Thyroid gland (tissue), 4 donors: ENCODE measurements around the gene PHLDB3. TPM values are rescaled to one million over a fixed set of nuclear protein-coding genes. Genes with fewer than 3 reads are reported as not detected.
"Not testable (repeated sequence)": the region's sequence is repeated elsewhere in the genome, so short reads cannot be mapped to it uniquely, and the experiment has no call there.

ENCODE experiments used
- DNase-seq, 2 donors: peaks; one replicate each; pipeline ENCODE4 v3.0.0-alpha.2; 2019
- H3K27ac ChIP-seq, 3 donors: fragments of 200-600 bp; sonication (generic); 1 replicate in 2 of 3; 2 replicates in 1 of 3; pipeline ENCODE4 v1.5.1; 2016 to 2019; ENCODE audit warnings: mild to moderate bottlenecking in 1 of 3, moderate library complexity in 1 of 3
- H3K27me3 ChIP-seq: fragments of 200-600 bp; sonication (generic); one replicate; pipeline ENCODE4 v1.5.1; 2019
- H3K36me3 ChIP-seq, 2 donors: fragments of 200-600 bp; sonication (generic); one replicate each; pipeline ENCODE4 v1.5.1; 2016 to 2019
- H3K4me1 ChIP-seq, 2 donors: fragments of 200-600 bp; sonication (generic); one replicate each; pipeline ENCODE4 v1.5.1; 2017 to 2019
- H3K4me3 ChIP-seq, 3 donors: fragments of 200-600 bp; sonication (generic); replicated peaks in 1 of 3; 1 replicate in 2 of 3; 2 replicates in 1 of 3; pipeline ENCODE4 v1.5.1; 2016; ENCODE audit warnings: mild to moderate bottlenecking in 1 of 3
- H3K9me3 ChIP-seq: fragments of 200-600 bp; sonication (generic); one replicate; pipeline ENCODE4 v1.5.1; 2017
- POLR2A ChIP-seq, 2 donors: fragments of 450-650 bp; IDR thresholded peaks; one replicate each; pipeline ENCODE4 v1.6.1; 2017; ENCODE audit warnings: antibody characterized with exemption in 2 of 2, mild to moderate bottlenecking in 2 of 2, moderate library complexity in 1 of 2
- WGBS, 2 donors: methylation state at CpG; one replicate each; pipeline ENCODE4 v1.1.5; 2017; 5-methylcytosine and 5-hydroxymethylcytosine counted together
- intact Hi-C: fragments of 100-400 bp; cut with DNase I; formaldehyde crosslinking; loops from one replicate; pipeline ENCODE4 v1.15.1; 2023
- total RNA-seq, 4 donors: library from RNA; depleted of rRNA; stranded (reverse); fragments of >200 nt; gene quantifications; one replicate each; pipeline ENCODE4 v1.2.3, GENCODE V29; 2016
- TF ChIP-seq, protein P1 (sequence below), 6 experiments: fragments of 200-600 bp in 3 of 6; fragments of 450-650 bp in 3 of 6; sonication (generic) in 3 of 6; IDR thresholded peaks; one replicate each; pipeline ENCODE4 v1.5.1; 2016 to 2019; ENCODE audit warnings: antibody characterized with exemption in 6 of 6, mild to moderate bottlenecking in 2 of 6, inconsistent platforms in 1 of 6, moderate library complexity in 1 of 6

The PHLDB3 gene
- total RNA-seq, 4 donors from 2014 or later, result 4.4 to 19.6 (median 7.4) TPM

DNA sequence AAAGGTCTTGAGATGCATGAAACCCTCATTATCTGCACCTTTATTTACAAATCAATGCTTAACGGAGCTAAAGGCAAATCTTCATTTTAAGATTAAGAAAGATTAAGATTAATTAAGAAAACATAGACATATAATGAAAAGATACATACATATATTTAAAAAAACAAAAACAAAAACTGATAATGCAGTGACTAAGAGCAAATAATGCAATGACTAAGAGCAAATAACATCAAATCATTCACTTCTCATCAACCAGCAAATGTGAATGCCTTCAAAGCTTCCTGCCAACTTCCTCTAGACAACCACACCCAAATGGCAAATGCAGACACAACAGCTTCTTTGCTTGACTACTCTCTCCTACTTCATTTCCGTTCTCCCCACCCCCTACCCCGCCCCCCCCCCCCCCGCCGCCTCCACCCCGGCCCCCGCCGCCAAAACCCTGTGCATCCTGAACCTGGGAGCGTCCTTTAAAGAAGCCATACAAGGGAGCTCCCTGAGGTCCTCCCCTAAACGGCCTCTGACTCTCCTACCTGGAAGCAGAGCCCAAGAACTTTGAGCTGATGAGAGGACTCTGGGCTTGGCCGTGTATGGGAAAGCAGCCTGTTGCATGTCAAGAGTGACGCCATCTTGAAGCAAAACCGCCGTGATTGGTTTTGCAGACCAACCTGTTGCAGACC, 65.4 kb downstream of the PHLDB3 start:
- WGBS, 2 donors, result 74 to 77% methylated on average over 14 of the region's 14 CpGs
- TF ChIP-seq POLR2A (IDR thresholded peaks at IDR 0.05), result no peak
- TF ChIP-seq, protein P1, sequence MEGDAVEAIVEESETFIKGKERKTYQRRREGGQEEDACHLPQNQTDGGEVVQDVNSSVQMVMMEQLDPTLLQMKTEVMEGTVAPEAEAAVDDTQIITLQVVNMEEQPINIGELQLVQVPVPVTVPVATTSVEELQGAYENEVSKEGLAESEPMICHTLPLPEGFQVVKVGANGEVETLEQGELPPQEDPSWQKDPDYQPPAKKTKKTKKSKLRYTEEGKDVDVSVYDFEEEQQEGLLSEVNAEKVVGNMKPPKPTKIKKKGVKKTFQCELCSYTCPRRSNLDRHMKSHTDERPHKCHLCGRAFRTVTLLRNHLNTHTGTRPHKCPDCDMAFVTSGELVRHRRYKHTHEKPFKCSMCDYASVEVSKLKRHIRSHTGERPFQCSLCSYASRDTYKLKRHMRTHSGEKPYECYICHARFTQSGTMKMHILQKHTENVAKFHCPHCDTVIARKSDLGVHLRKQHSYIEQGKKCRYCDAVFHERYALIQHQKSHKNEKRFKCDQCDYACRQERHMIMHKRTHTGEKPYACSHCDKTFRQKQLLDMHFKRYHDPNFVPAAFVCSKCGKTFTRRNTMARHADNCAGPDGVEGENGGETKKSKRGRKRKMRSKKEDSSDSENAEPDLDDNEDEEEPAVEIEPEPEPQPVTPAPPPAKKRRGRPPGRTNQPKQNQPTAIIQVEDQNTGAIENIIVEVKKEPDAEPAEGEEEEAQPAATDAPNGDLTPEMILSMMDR (IDR thresholded peaks at IDR 0.05), result no peak
- Histone ChIP-seq H3K4me1 (peaks cover 0 to 5% of the 10 kb centered on the region in 2 donors), H3K27me3 (no peaks in the 10 kb centered on the region), H3K4me3 (no peak overlapping the region), H3K36me3 (no peaks in the 10 kb centered on the region), H3K27ac (no peak overlapping the region), H3K9me3 (no peaks in the 10 kb centered on the region)
- intact Hi-C loops, result no loop called here
- DNase-seq, result no peak

DNA sequence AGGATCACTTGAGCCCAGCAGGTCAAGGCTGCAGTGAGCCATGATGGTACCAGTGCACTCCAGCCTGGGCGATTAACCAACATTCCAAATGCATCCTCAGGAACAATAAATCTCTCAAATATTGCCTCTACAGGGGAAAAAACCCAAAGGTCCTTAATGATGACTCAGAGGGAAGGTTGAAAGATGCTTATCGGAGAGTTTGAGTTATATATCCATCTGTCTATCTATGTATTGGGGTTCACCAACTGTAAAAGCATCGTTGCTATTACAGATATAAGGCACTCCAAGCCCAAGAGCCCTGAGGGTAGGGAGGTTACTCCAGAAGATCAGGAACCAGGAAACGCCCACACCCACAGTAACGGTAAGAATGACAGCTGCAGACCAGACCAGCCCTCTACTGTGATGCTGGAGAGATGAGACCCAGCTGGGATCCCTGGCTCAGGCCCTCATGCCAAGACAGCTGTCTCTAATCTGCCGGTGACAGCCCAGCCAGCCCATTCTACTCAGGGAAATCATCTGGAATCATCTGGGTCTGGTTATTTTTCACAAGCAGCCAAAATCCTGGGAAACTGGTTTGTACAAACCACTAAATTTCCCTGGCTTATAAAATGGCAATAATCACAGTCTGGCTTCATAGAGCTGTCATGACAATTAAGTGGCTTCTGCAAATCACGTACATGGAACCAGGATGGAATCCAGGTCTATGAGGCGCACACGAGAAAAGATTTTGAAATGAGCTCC, 66.1 kb downstream of the PHLDB3 start:
- no peaks in the 10 kb centered on the region for H3K27me3 ChIP-seq
- intact Hi-C loops, result no loop called here
- WGBS, 2 donors, result 71 to 81% methylated on average over 9 of the region's 9 CpGs
- H3K4me1 ChIP-seq, result peaks cover 0 to 5% of the 10 kb centered on the region in 2 donors
- H3K27ac ChIP-seq, result no peak overlapping the region
- H3K4me3 ChIP-seq, result no peak overlapping the region
- H3K36me3 ChIP-seq, result no peaks in the 10 kb centered on the region
- no peaks in the 10 kb centered on the region for H3K9me3 ChIP-seq
- DNase-seq, result no peak
- TF ChIP-seq POLR2A (IDR thresholded peaks at IDR 0.05), result no peak
- TF ChIP-seq, protein P1 (IDR thresholded peaks at IDR 0.05), result no peak

DNA sequence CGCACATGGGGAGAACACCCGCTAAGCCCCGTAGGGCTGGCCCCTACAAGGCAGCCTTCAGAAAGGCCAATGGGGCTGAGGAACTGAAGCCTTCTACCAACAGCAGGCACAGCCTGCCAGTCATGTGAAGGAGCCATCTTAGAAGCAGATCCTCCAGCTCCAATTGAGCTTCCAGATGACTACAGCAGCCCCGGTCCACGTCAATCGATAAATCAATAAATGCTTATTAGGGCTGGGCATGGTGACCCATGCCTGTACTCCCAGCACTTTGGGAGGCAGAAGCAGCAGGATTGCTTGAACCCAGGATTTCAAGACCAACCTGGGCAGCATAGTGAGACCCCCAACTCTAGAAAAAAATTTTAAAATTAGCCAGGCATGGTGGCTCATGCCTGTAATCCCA, 66.8 kb downstream of the PHLDB3 start:
- 90 to 95% methylated on average over 6 of the region's 6 CpGs for WGBS, 2 donors
- Histone ChIP-seq H3K27me3 (no peaks in the 10 kb centered on the region), H3K9me3 (no peaks in the 10 kb centered on the region), H3K36me3 (no peaks in the 10 kb centered on the region), H3K4me3 (no peak overlapping the region), H3K4me1 (peaks cover 0 to 5% of the 10 kb centered on the region in 2 donors), H3K27ac (no peak overlapping the region)
- intact Hi-C loops, result no loop called here
- TF ChIP-seq, protein P1 (IDR thresholded peaks at IDR 0.05), result no peak
- TF ChIP-seq POLR2A (IDR thresholded peaks at IDR 0.05), result no peak
- no peak for DNase-seq

DNA sequence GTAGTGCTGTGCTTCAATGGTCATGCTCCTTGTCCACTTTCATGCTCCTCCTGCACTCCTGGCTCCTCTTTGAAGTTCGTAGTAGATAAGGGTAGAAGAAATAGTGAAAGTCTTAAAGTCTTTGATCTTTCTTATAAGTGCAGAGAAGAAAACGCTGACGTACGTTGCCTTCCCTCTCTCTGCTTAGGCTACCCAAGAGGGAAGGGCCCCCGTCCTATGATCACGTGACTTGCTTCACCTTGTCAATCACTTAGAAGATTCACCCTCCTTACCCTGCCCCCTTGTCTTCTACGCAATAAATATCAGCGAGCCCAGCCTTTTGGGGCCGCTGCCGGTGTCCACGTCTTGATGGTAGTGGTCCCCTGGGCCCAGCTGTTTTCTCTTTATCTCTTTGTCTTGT, 67.3 kb downstream of the PHLDB3 start:
- H3K4me1 ChIP-seq, H3K9me3 ChIP-seq, DNase-seq, H3K36me3 ChIP-seq, H3K4me3 ChIP-seq, H3K27ac ChIP-seq, H3K27me3 ChIP-seq, intact Hi-C loops: not testable (repeated sequence)
- WGBS, 2 donors, result 78 to 79% methylated on average over 11 of the region's 11 CpGs

DNA sequence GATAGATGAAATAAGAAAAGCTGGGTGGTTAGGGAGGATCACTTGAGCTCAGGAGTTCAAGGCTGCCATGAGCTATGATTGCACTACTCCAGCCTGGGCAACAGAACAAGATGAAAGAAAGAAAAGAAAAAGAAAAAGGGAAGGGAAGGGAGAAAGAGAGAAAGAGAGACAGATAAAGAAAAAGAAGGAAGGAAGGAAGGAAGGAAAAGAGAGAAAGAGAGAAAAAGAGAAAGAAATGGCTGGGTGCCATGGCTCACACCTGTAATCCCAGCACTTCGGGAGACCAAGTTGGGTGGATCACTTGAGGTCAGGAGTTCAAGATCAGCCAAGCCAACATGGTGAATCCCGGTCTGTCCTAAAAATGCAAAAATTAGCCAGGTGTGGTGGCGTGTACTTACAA, 68.8 kb downstream of the PHLDB3 start:
- DNase-seq, result no peak
- intact Hi-C loops, result no loop called here
- Histone ChIP-seq H3K9me3 (no peaks in the 10 kb centered on the region), H3K36me3 (no peaks in the 10 kb centered on the region), H3K4me1 (peaks cover 0 to 5% of the 10 kb centered on the region in 2 donors), H3K27ac (no peak overlapping the region), H3K27me3 (no peaks in the 10 kb centered on the region), H3K4me3 (no peak overlapping the region)
- TF ChIP-seq, protein P1 (IDR thresholded peaks at IDR 0.05), result no peak
- no peak for TF ChIP-seq POLR2A (IDR thresholded peaks at IDR 0.05)
- 79 to 82% methylated on average over 3 of the region's 3 CpGs for WGBS, 2 donors
